Nephron progenitor cell (in vitro differentiated cells): ENCODE measurements around the gene TPPP3.

Source experiments
- DNase-seq: peaks from one replicate; pipeline ENCODE4 v3.0.0; 2021
- H3K27ac Mint-ChIP-seq: 2 replicates; pipeline ENCODE4 v1.8.0; 2021; ENCODE audit warnings: mild to moderate bottlenecking, moderate library complexity, mixed read lengths
- H3K27me3 Mint-ChIP-seq: 2 replicates; pipeline ENCODE4 v1.8.0; 2021; ENCODE audit warnings: mild to moderate bottlenecking, low read depth, mixed read lengths; ENCODE audit not compliant: poor library complexity
- H3K36me3 Mint-ChIP-seq: 2 replicates; pipeline ENCODE4 v1.8.0; 2021; ENCODE audit warnings: low read depth, mixed read lengths
- H3K4me1 Mint-ChIP-seq: 2 replicates; pipeline ENCODE4 v1.8.0; 2021; ENCODE audit warnings: mixed read lengths
- H3K4me3 Mint-ChIP-seq: 2 replicates; pipeline ENCODE4 v1.8.0; 2021; ENCODE audit warnings: mild to moderate bottlenecking, moderate library complexity, mixed read lengths
- H3K9me3 Mint-ChIP-seq: 2 replicates; pipeline ENCODE4 v1.8.0; 2021; ENCODE audit warnings: mild to moderate bottlenecking, moderate library complexity, mixed read lengths
- CTCF ChIP-seq: fragments of 200-600 bp; sonication (generic); IDR thresholded peaks from 2 replicates; pipeline ENCODE4 v1.5.0; 2021; ENCODE audit warnings: antibody characterized with exemption

Gene TPPP3

GRCh38 chr16:67395458-67396158 is 2.3 kb upstream of the TPPP3 start:
- no peak for TF ChIP-seq CTCF
- peaks cover 33% of the 10 kb centered on the region for H3K27me3 Mint-ChIP-seq
- H3K4me1 Mint-ChIP-seq, result peaks cover 64% of the 10 kb centered on the region
- no peak overlapping the region for H3K27ac Mint-ChIP-seq
- peak; percentile 34 for DNase-seq
- no peaks in the 10 kb centered on the region for H3K36me3 Mint-ChIP-seq
- H3K4me3 Mint-ChIP-seq, result peak overlapping the region; percentile 18
- no peaks in the 10 kb centered on the region for H3K9me3 Mint-ChIP-seq

- Mint-ChIP-seq H3K4me3 (peak overlapping the region; percentile 18), H3K4me1 (peaks cover 67% of the 10 kb centered on the region), H3K9me3 (no peaks in the 10 kb centered on the region), H3K27me3 (peaks cover 33% of the 10 kb centered on the region), H3K27ac (no peak overlapping the region), H3K36me3 (no peaks in the 10 kb centered on the region)
- TF ChIP-seq CTCF, result no peak
- no peak for DNase-seq
These were observed 1.8 kb upstream of the TPPP3 start for GRCh38 chr16:67395105-67395457.

GRCh38 chr16:67394155-67395104 is 1.1 kb upstream of the TPPP3 start:
- DNase-seq, result peak; percentile 63
- H3K27me3 Mint-ChIP-seq, result peaks cover 33% of the 10 kb centered on the region
- H3K27ac Mint-ChIP-seq, result no peak overlapping the region
- no peaks in the 10 kb centered on the region for H3K9me3 Mint-ChIP-seq
- H3K4me1 Mint-ChIP-seq, result peaks cover 70% of the 10 kb centered on the region
- TF ChIP-seq CTCF, result no peak
- no peaks in the 10 kb centered on the region for H3K36me3 Mint-ChIP-seq
- peak overlapping the region; percentile 68 for H3K4me3 Mint-ChIP-seq

GRCh38 chr16:67393788-67394154 is 473 bp upstream of the TPPP3 start:
- Mint-ChIP-seq H3K36me3 (no peaks in the 10 kb centered on the region), H3K4me1 (peaks cover 76% of the 10 kb centered on the region), H3K27me3 (peaks cover 33% of the 10 kb centered on the region), H3K9me3 (no peaks in the 10 kb centered on the region), H3K4me3 (peak overlapping the region; percentile 68), H3K27ac (no peak overlapping the region)
- DNase-seq, result no peak
- TF ChIP-seq CTCF, result no peak

GRCh38 chr16:67392301-67393059 is 818 bp downstream of the TPPP3 start:
- Mint-ChIP-seq H3K27me3 (peaks cover 36% of the 10 kb centered on the region), H3K27ac (no peak overlapping the region), H3K4me1 (peaks cover 74% of the 10 kb centered on the region), H3K9me3 (no peaks in the 10 kb centered on the region), H3K36me3 (no peaks in the 10 kb centered on the region), H3K4me3 (peak overlapping the region; percentile 68)
- no peak for DNase-seq
- no peak for TF ChIP-seq CTCF
